NCI-H1417 (cell line): ENCODE data around the gene CALHM2.
A peak's percentile ranks its signal among the peaks of the same experiment; 100 is the strongest.

Source experiments
- DNase-seq, 3 experiments: peaks; one replicate each; lab custom pipeline; 2025; lab: John Stamatoyannopoulos, UW

CALHM2 gene

DNA sequence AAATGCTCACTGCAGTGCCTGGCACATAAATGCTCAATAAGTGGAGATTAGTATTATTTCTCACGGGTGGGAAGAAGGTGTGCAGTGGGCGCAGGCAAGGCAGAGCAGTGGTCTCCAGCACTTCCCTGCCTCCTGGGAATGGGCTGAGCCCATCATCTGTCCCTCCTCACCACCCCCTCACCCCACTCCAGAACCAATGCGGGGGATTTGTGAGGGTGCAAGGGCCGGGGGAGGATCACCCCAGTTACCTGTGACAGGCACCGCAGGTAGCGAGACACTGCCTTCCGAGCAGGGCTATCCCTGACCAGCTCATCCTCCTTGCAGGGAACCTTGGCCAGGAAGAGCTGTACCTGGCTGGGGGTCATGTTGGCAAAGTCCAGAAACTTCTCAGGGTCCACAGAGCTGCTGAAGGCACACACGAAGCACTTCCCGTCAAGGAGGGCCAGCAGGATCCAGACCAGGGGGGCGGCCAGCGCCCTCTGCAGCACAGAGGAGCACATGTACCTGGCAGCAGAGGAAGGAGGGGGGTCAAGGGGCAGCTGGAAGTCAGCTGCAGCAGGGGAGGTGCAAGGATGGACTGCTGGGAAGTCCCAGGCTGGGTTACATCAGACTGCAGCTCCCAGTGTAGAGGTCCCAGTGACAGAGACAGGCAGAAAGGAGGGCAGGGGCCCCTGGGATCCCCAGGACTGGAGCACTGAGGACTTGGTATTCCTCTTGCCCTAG, 24.0 kb upstream of the CALHM2 start:
- no peak for DNase-seq

DNA sequence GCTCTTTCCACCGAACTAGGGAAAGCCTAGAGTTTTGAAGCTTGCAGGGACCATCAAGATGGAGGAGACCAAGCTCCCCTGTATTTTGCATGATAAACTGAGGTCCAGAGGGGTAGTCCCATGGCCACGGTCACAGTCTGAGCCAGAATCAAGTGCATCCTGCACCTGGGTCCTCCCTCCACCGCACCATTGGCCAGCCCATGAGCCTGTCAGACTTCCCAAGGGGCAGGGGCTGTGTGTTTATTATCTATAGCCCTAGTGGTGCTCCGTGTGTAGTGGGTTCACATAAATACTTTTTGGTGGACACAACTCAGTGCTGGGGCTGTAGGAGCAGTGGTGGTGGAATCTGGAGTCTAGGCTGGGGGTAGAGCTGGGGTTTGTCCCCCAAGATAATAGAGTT, 23.3 kb upstream of the CALHM2 start:
- DNase-seq: no peak

GRCh38 chr10:103474077-103474476, 21.9 kb upstream of the CALHM2 start:
- no peak for DNase-seq

- DNase-seq: peak in 2 of 3 experiments; percentile 65 to 83
Measured at GRCh38 chr10:103473261-103473671, 21.1 kb upstream of the CALHM2 start.

DNA sequence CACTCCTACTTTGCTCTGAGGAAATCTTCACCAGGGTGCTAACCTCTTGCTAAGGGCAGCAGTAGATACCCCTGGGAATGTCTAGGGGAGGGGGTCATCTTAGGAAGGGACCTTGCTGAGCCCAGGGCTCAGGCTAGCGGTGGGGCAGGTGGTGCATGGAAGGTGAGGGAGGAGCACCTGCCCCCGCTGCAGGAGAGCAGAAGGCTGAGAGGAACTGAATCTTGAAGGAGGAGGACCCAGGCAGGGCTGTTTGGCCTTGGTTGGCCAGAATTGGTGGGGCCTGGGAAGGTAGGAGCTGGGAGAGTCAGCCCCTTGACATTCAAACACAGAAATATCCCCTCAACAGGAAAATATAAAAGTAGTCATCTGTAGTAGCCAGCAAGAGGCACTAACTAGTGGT, 19.8 kb upstream of the CALHM2 start:
- DNase-seq: no peak

- no peak for DNase-seq
Measured at GRCh38 chr10:103470761-103471653, 18.8 kb upstream of the CALHM2 start.

- DNase-seq: no peak
Measured at GRCh38 chr10:103469201-103469600, 17.0 kb upstream of the CALHM2 start.

- DNase-seq: no peak
Measured at GRCh38 chr10:103467406-103467805, 15.2 kb upstream of the CALHM2 start.

DNA sequence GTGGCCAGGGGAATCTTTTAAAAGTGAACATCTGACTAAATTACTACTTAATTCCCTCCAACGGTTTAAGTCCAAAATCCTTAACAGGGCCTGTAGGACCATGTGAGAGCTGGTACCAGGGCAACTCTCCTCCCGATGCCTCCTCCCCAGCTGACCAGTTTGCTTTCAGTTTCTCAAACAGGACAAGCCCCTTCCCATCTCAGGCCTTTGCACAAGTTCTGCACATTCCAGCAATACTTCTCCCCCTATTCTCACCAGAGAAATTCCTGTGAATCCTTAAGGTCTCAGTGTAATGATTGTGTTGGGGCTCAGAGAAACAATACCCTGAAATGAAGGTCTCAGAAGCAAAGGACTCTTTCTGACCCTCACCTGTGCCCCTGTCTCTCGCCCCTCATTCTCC, 14.6 kb upstream of the CALHM2 start:
- no peak for DNase-seq

GRCh38 chr10:103465411-103466179, 13.4 kb upstream of the CALHM2 start:
- DNase-seq: no peak

DNA sequence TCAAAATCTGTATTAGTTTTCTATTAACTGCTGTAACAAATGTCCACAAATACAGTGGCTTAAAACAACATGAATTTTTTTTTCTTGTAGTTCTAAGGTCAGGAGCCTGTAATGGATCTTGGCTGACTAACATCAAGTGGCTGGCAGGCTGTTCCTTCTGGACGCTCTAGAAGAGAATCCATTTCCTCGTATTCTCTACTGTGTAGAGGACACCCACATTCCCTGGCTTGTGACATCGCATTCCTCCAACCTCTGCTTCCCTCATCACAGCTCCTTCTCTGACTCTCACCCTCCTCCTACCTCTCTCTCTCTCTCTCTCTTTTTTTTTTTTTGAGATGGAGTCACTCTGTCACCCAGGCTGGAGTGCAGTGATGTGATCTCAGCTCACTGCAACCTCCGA, 11.3 kb upstream of the CALHM2 start:
- no peak for DNase-seq

DNA sequence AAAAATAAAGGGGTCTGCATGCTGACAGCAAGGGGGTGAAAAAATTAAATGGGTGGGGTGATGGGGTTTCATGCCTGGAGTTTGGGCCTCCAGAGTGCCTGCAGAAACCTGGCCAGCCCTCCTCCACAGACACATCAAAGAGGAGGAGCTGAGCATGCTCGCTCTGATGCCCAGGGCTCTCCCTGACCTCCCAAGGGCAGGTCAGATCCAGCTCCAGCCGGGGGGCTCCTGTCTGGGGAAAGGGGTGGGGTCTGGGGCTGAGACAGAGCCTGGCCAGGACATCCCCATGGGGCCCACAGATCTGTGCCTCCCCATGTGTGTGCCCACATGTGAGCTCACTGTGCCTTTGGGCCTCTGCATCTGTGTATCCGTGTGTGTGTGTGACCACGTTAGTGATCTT, 7.4 kb upstream of the CALHM2 start:
- DNase-seq: no peak

DNA sequence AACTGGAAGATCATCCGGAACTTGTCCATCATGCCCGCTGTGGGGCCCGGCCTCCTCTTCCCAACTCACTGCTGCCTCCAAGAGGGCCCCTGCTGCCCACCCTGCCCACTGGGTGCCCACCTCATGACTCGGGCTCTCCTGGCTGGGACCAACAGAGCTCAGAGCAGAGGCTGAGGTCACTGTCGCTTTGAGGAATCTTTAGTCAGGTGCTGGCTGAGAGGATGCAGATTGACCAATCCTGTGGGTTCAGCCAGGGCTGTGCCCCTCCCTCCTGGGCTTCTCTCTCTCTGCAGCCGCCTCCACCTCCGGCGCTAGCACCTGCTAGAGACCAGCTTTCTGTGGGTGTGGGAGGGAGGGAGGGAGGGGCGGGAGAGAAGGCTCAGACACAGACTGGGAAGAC, 6.5 kb upstream of the CALHM2 start, which contains the start of gene CALHM1:
CALHM1 (minus strand) TSS at position 181 of the 400 bp plus-strand sequence; CDS start at position 32, 149 bp downstream.
- DNase-seq: peak; percentile 55 to 75 (median 56)

- no peak for DNase-seq
Measured at GRCh38 chr10:103457896-103458583, 5.9 kb upstream of the CALHM2 start.

GRCh38 chr10:103457176-103457712, 5.1 kb upstream of the CALHM2 start:
- no peak for DNase-seq

GRCh38 chr10:103456074-103456660, 4.0 kb upstream of the CALHM2 start:
- DNase-seq: no peak

DNA sequence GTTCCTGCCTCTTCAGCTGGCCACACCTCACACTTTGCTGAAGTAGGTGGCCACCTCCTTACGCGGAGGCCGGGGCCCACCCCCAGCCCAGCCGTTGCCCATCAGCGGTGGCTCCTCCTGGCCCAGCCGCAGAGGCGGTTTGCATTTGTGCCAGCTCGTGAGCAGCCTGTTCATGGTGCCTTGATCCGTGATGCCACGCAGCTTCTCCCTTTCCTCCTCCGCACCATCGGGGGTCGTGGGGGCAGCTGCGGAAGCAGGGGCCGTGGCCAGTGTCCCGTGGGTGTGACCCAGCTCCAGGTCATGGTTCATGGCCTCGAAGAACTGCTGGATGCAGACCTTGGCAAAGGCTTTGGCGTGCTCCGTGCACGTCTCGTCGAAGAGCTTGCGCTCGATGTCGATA, 3.1 kb upstream of the CALHM2 start:
- no peak for DNase-seq

- no peak for DNase-seq
Measured at GRCh38 chr10:103454026-103454425, 1.9 kb upstream of the CALHM2 start.

DNA sequence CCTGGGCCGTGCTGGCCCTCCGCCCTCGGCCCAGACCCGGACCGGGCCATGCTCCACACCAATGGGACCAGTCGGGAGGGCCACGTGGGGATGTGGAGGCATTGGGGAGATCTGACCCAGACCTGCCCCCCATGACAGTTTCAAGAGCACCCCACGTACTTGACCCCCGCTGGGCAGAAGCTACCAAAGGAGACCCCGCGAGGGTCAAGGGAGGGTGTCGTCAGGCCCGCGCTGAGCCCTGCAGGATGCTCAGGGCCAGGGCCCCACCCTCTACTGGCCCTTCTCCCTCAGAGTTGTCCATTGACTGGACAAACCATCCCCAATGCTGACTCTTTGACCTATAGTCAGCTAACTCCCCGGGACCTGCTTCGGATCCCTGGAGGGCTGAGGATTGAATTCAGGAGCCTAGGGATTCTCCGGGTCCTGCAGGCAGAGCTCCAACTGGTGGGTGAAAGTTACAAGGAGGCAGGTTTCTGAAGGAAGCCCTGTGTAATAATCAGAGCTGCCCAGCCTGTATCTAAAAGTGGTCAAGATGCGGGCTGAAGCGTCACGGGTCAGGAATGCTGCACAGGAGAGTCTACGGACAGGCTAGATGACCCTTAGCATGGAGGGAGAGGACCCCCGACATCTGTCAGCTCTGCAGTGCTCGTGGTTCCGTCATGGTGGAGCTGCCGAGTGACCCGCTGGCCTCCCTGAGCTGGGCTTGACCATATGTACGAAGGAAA, 498 bp upstream of the CALHM2 start:
- peak in 1 of 3 experiments; percentile 22 for DNase-seq

GRCh38 chr10:103451091-103451813, 918 bp downstream of the CALHM2 start:
- DNase-seq: peak in 2 of 3 experiments; percentile 3 to 25
